ENCODE measurements around the gene EPB42. TPM values are rescaled to one million over a fixed set of nuclear protein-coding genes. Genes with fewer than 3 reads are reported as not detected.

EPB42 gene
- total RNA-seq (2021) (not detected in 3 replicates), Bru-seq, nascent RNA (percentile 6 among the genes with signal in this experiment)
- long read RNA-seq, experiment 1: 0 reads
- long read RNA-seq, experiment 2: 0 reads
- long read RNA-seq, experiment 3, partial matches to known transcripts: 0 of 1 reads
- long read RNA-seq, experiment 3, other reads (novel, unspliced or antisense): 1 of 1 reads

- TF ChIP-seq MLX (CRISPR knock-in tag; IDR thresholded peaks at IDR 0.05): no peak
- TF ChIP-seq ZBTB21 (CRISPR knock-in tag; IDR thresholded peaks at IDR 0.05; ENCODE audit: borderline replicate concordance): no peak
- TF ChIP-seq, protein P1, sequence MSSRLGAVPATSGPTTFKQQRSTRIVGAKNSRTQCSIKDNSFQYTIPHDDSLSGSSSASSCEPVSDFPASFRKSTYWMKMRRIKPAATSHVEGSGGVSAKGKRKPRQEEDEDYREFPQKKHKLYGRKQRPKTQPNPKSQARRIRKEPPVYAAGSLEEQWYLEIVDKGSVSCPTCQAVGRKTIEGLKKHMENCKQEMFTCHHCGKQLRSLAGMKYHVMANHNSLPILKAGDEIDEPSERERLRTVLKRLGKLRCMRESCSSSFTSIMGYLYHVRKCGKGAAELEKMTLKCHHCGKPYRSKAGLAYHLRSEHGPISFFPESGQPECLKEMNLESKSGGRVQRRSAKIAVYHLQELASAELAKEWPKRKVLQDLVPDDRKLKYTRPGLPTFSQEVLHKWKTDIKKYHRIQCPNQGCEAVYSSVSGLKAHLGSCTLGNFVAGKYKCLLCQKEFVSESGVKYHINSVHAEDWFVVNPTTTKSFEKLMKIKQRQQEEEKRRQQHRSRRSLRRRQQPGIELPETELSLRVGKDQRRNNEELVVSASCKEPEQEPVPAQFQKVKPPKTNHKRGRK (CRISPR knock-in tag; IDR thresholded peaks at IDR 0.05; ENCODE audit: borderline replicate concordance): no peak
- TF ChIP-seq ZNF416 (CRISPR knock-in tag; IDR thresholded peaks at IDR 0.05): no peak
- no peak for TF ChIP-seq RELA (CRISPR knock-in tag; IDR thresholded peaks at IDR 0.05; ENCODE audit: borderline replicate concordance)
- DNase-seq (ENCODE audit: low spot score) (no peak), ATAC-seq (no peak)
- POLR2A ChIA-PET: no interaction called here
- Mint-ChIP-seq H3K36me3 (no peaks in the 10 kb centered on the region), H3K9me3 (no peaks in the 10 kb centered on the region), H3K27ac (no peak within 1 kb of the TSS; the same call in 1 of the 2 replicates), H3K4me1 (peaks cover 5% of the 10 kb centered on the region), H3K4me3 (no peak within 1 kb of the TSS), H3K27me3 (ENCODE audit: low read depth) (no peaks in the 10 kb centered on the region; the same call in 1 of the 2 replicates)
- CTCF ChIA-PET: interaction anchor here (1.0 kb wide), 1 partner anchor 47 kb away, joined by 4 read pairs; no protein-coding TSS in a partner anchor
These were observed at the start of gene EPB42 for GRCh38 chr15:43220991-43221403. EPB42 (minus strand) TSS chr15:43221018; CDS start chr15:43220825, 193 bp downstream.

- ChIA-PET CTCF (interaction anchor here (1.2 to 7.4 kb wide), 5 partner anchors 15 to 67 kb away, joined by 4 to 89 read pairs (median 21); no protein-coding TSS in a partner anchor), POLR2A (no interaction called here)
- H3K27ac Mint-ChIP-seq: no peak overlapping the region
These were observed 49.4 kb upstream of the EPB42 start for GRCh38 chr15:43270113-43270665.

GRCh38 chr15:43268111-43269105 lies 47.6 kb upstream of the EPB42 start:
- no peak overlapping the region for H3K27ac Mint-ChIP-seq
- CTCF ChIA-PET: interaction anchor here (0.6 to 7.4 kb wide), 14 partner anchors 9 to 629 kb away, joined by 3 to 89 read pairs (median 4); no protein-coding TSS in a partner anchor
- H3K27me3 Mint-ChIP-seq (ENCODE audit: low read depth): peaks cover 3% of the 10 kb centered on the region; the same call in 1 of the 2 replicates
- no peaks in the 10 kb centered on the region for H3K36me3 Mint-ChIP-seq
- DNase-seq (ENCODE audit: low spot score) (peak; percentile 75), ATAC-seq (peak; percentile 88)
- H3K4me3 Mint-ChIP-seq: no peak overlapping the region
- H3K9me3 Mint-ChIP-seq: peaks cover 3% of the 10 kb centered on the region; the same call in 1 of the 2 replicates
- H3K4me1 Mint-ChIP-seq: no peaks in the 10 kb centered on the region
- POLR2A ChIA-PET: interaction anchor here (0.6 kb wide), 1 partner anchor 437 kb away, joined by 5 read pairs; no protein-coding TSS in a partner anchor
- TF ChIP-seq AR (CRISPR knock-in tag; IDR thresholded peaks at IDR 0.05): no peak
- TF ChIP-seq ZBTB43 (CRISPR knock-in tag; IDR thresholded peaks at IDR 0.05): no peak
- TF ChIP-seq GABPB1 (CRISPR knock-in tag; IDR thresholded peaks at IDR 0.05): no peak
- no peak for TF ChIP-seq JUN (CRISPR knock-in tag; IDR thresholded peaks at IDR 0.05)
- TF ChIP-seq, protein P2, sequence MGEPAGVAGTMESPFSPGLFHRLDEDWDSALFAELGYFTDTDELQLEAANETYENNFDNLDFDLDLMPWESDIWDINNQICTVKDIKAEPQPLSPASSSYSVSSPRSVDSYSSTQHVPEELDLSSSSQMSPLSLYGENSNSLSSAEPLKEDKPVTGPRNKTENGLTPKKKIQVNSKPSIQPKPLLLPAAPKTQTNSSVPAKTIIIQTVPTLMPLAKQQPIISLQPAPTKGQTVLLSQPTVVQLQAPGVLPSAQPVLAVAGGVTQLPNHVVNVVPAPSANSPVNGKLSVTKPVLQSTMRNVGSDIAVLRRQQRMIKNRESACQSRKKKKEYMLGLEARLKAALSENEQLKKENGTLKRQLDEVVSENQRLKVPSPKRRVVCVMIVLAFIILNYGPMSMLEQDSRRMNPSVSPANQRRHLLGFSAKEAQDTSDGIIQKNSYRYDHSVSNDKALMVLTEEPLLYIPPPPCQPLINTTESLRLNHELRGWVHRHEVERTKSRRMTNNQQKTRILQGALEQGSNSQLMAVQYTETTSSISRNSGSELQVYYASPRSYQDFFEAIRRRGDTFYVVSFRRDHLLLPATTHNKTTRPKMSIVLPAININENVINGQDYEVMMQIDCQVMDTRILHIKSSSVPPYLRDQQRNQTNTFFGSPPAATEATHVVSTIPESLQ (CRISPR knock-in tag; IDR thresholded peaks at IDR 0.05): no peak

More at GRCh38 chr15:43270113-43270665, 49.4 kb upstream of the EPB42 start:
- Mint-ChIP-seq H3K4me1 (no peaks in the 10 kb centered on the region), H3K27me3 (ENCODE audit: low read depth) (peaks cover 3% of the 10 kb centered on the region; the same call in 1 of the 2 replicates), H3K4me3 (no peak overlapping the region), H3K36me3 (no peaks in the 10 kb centered on the region), H3K9me3 (peaks cover 3% of the 10 kb centered on the region; the same call in 1 of the 2 replicates)
- no peak for DNase-seq (ENCODE audit: low spot score)
- TF ChIP-seq ZNF138 (CRISPR knock-in tag; conservative IDR thresholded peaks at IDR 0.05) (no peak), ZNF423 (CRISPR knock-in tag; IDR thresholded peaks at IDR 0.05) (no peak), ZNF416 (CRISPR knock-in tag; IDR thresholded peaks at IDR 0.05) (no peak), GTF2I (CRISPR knock-in tag; conservative IDR thresholded peaks at IDR 0.05) (no peak), MXD4 (CRISPR knock-in tag; IDR thresholded peaks at IDR 0.05; ENCODE audit: borderline replicate concordance) (no peak), ZBTB43 (CRISPR knock-in tag; IDR thresholded peaks at IDR 0.05) (no peak)
- TF ChIP-seq, protein P3, sequence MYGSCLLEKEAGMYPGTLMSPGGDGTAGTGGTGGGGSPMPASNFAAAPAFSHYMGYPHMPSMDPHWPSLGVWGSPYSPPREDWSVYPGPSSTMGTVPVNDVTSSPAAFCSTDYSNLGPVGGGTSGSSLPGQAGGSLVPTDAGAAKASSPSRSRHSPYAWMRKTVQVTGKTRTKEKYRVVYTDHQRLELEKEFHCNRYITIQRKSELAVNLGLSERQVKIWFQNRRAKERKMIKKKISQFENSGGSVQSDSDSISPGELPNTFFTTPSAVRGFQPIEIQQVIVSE (CRISPR knock-in tag; IDR thresholded peaks at IDR 0.05; ENCODE audit: borderline replicate concordance): no peak
- no peak for ATAC-seq
